Stomach (tissue), 4 donors: ENCODE results near the gene PTPRK.

ENCODE experiments used
- EP300 ChIP-seq: sonication (generic); formaldehyde crosslinking; IDR thresholded peaks from one replicate; pipeline ENCODE4 v1.6.1; 2017; ENCODE audit warnings: antibody characterized with exemption
- TF ChIP-seq, protein P1 (sequence below), 7 experiments: fragments of 450-650 bp in 4 of 7; fragments of 200-600 bp in 3 of 7; sonication (generic) in 3 of 7; IDR thresholded peaks; one replicate each; pipeline ENCODE4 v1.5.1; 2016 to 2019; ENCODE audit warnings: antibody characterized with exemption in 7 of 7, control low read depth in 2 of 7, mild to moderate bottlenecking in 1 of 7

DNA sequence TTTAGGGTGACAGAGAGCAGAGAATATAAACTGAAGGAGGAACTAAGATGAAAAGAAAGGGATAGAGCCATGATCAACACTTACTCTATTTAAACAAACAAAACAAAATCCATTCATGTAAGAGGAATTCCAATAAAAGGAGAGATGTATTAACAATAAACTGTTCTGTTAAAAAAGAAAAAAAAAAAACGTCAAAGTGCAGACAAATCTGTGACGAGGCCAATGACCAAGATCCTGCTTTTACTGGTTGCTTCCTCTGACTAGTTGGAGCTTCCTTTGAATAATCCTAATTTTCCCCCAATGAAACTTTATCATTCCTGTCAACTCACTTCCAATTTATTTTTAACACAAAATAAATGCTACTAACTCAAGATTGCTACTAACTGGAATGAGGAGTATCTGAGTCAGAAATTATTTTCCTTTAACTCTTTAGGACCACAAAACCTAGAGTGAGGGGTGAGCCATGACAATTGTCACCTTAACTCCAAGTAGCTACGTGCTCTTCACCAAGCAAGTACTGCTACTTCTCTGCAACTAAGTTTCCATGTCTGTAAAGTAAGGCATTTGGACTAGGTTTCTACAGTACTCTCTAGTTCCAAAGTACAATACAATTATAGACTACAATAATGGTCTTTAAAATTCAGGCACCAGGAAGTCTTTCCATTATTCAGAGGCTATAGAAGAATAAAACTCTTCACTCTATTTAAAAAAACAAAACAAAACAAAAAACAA is 152.0 kb downstream of the PTPRK start:
- TF ChIP-seq EP300 = no peak
- TF ChIP-seq, protein P1, sequence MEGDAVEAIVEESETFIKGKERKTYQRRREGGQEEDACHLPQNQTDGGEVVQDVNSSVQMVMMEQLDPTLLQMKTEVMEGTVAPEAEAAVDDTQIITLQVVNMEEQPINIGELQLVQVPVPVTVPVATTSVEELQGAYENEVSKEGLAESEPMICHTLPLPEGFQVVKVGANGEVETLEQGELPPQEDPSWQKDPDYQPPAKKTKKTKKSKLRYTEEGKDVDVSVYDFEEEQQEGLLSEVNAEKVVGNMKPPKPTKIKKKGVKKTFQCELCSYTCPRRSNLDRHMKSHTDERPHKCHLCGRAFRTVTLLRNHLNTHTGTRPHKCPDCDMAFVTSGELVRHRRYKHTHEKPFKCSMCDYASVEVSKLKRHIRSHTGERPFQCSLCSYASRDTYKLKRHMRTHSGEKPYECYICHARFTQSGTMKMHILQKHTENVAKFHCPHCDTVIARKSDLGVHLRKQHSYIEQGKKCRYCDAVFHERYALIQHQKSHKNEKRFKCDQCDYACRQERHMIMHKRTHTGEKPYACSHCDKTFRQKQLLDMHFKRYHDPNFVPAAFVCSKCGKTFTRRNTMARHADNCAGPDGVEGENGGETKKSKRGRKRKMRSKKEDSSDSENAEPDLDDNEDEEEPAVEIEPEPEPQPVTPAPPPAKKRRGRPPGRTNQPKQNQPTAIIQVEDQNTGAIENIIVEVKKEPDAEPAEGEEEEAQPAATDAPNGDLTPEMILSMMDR (IDR thresholded peaks at IDR 0.05) = no peak
